ENCODE measurements around the gene BTG4.
A peak's percentile ranks its signal among the peaks of the same experiment; 100 is the strongest.

Gene BTG4

DNA sequence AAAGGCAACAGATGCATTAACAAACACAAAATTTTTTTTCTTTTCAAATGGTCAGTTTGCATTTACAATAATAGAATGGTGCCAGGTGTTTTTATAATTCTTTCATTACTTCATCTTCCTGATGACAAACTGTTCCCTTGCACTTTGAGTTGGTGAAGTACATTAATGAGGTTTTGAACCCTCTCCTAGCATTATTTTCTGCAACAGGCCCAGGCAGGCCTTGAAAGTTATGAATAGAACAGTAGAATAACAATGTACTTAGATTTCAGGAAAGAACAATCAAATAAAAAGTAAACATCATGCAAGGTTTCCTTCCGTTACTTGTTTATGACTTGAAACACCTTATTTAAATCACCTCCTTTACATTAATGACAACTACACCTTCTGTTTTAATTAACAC, 9.6 kb downstream of the BTG4 start:
- H3K27ac ChIP-seq, result no peak overlapping the region
- DNase-seq (ENCODE audit: low read depth, low spot score), result no peak

DNA sequence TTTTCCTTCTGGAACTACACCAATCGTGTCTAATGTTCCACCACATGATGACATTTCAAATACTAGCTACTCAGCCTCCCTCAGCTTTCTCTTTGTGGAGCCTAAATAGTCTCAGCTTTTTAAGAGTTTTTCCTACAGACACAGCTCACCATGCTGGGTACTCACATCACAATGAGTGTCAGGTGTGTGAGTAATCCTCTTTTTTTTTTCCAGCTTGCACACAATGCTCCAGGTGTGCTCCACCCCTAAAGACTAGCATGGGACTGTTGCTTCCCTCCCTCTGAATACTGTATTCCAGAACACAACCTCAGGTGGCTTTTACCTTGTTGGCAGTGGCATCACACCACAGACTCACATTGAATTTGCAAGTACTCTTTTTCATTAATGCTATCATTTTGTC, 11.7 kb downstream of the BTG4 start:
- DNase-seq (ENCODE audit: low read depth, low spot score), result peak; percentile 33
- no peak overlapping the region for H3K27ac ChIP-seq

DNA sequence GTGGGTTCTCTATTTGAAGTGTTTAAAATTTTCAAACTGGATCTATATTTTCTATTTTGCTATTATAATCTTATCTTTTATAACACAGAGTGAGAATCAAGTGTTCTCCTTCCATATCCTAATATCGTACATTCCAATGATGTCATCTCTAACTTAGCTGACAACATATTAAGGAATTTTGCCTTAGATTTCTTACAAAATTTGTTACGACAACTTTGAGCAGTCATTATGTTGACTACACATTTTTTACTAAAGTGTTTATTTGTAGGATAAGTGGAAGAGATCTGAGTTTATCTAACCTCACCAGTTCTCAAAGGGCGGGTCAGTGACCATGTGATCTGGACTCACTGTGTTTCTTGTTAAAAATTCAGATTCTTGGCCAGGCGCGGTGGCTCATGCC, 12.7 kb downstream of the BTG4 start:
- no peak overlapping the region for H3K27ac ChIP-seq
- DNase-seq (ENCODE audit: low read depth, low spot score), result no peak

DNA sequence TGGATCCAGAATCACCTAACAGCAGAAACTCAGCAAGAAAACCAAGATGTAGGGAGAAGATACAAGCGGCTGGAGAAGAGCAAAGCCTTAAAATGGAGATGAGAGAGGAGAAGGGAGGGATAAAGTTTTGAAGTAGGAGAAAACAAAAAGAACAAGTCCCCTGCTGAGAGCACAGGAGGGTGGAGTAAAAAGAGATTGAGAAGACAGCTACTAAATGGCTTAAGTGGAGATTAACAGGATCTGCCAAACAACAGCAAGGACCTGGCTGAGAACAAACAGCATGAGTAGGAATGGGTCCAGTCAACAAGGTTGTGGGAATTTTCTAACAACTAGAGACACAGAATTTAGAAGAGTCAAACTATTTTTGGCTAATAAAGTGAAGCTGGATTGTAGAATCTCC, 18.1 kb downstream of the BTG4 start:
- no peak overlapping the region for H3K27ac ChIP-seq
- DNase-seq (ENCODE audit: low read depth, low spot score), result no peak

DNA sequence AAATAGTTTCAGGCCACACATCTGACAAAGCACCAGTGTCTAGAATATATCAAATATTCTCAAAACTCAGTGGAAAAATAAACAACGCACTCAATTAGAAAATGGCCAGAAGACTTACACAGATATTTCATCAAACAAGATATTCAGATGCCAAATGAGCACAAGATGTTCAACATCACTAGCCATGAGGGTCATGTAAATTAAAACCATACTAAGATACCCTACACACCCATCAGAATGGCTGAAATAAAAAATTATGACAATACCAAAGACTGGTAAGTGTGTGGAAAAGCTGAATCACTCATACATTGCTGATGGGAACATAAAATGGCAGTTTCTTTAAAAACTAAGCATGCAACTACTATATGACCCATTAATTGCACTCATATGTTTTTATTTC, 21.7 kb downstream of the BTG4 start:
- H3K27ac ChIP-seq, result no peak overlapping the region
- no peak for DNase-seq (ENCODE audit: low read depth, low spot score)

DNA sequence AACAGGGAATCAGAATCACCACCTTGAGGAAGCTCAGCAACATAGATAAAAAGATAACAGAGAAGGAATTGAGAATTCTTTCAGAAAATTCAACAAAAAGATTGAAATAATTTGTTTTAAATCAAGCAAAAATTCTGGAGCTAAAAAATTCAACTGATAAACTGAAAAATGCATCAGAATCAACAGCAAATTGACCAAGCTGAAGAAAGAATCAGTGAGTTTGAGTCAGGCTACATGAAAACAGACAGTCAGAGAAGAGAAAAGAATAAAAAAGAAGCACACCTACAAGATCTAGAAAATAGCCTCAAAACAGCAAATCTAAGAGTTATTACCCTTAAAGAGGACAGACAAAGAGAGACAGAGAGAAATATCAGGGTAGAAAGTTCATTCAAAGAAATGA, 28.8 kb downstream of the BTG4 start:
- no peak overlapping the region for H3K27ac ChIP-seq
- no peak for DNase-seq (ENCODE audit: low read depth, low spot score)

DNA sequence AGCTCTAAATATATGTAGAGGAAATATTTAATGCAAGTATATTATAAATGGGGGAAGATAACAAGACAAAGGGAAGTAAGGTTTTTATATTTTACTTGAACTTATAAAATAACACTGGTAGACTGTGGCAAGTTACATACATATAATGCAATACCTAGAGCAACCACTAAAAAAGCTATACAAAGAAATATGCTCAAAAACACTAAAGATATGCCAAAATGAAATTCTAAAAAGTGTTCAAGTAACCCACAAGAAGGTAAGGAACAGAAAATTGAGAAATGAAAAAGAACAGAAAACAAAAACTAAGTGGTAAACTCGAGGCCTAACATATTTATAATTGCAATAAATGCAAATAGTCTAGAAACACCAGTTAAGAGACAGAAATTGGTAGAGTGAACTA, 32.5 kb downstream of the BTG4 start:
- H3K27ac ChIP-seq, result no peak overlapping the region
- DNase-seq (ENCODE audit: low read depth, low spot score), result no peak

DNA sequence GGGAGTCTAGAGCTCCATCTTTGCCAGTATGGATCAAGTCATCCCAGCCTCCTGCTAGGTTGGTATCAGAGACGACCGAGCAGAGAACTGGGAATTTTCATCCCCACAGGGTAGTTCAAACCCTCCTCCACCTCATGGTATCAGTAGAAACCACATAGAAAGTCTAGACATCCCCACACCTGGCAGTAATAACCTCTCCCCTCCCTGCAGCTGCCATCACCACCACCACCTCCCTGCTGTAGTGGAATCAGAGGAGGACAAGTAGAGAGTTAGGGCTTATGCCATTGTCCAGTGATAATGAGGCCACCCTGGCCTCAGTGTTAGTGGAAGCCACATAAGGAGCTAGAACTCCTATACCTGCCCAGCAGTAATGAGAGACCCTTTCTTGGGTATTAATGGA, 34.3 kb downstream of the BTG4 start:
- DNase-seq (ENCODE audit: low read depth, low spot score), result no peak

DNA sequence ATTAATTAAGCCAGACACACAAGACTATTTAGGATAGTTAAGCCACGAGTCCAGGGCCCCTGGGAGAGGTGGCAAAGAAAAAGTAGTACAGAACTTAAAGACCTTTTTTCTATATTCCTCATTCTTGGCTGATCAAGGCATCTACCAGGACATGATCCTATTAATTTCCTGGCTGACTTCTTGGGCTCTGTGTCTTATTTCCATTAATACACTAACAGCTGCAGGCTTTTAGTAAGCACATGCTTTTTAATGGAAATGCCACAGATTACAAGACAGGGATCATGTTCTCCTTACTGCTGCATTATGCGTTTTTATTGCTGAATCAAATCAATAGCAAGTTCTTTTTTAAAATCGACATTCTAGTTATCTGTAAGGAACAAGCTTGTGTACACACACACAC, 35.2 kb downstream of the BTG4 start:
- no peak for DNase-seq (ENCODE audit: low read depth, low spot score)
- H3K27ac ChIP-seq, result no peak overlapping the region

More for the DNA sequence above, 34.3 kb downstream of the BTG4 start:
- H3K27ac ChIP-seq, result no peak overlapping the region

DNA sequence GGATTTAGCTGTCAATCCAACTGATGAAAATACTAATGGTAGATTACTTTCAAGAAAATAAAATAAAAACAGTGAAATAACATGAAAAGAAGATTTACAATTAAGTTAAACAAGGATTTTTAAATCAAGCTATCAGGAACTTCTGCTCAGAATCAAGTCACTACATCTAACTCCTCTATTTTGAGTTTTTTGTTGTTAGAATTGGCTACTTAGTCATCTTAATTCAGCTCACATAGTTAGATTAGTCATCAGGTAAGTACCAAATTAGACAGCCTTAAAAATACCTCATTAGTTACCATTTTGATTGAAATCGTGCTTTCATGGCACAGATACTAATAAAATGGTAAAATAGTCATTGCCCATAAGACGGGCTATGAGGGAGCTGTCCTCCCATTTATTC, 35.8 kb downstream of the BTG4 start:
- no peak for DNase-seq (ENCODE audit: low read depth, low spot score)
- no peak overlapping the region for H3K27ac ChIP-seq

DNA sequence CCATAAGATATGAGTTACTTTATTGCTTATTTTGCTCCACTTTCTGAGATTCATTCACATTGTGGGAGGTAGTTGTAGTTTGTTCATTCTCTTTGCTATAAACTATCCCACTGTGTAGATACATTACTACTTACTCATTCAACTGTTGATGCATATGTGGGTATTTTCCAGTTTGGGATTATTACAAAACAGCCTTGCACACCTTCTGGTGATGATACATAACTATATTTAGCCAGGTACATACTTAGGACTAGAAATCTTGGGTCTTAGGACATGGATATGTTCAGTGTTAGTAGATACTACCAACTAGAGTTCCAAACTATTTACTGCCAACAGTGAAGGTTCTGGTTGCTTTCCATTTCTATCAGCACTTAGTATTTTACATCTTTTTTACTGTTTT, 37.8 kb downstream of the BTG4 start:
- no peak for DNase-seq (ENCODE audit: low read depth, low spot score)
- H3K27ac ChIP-seq, result no peak overlapping the region

DNA sequence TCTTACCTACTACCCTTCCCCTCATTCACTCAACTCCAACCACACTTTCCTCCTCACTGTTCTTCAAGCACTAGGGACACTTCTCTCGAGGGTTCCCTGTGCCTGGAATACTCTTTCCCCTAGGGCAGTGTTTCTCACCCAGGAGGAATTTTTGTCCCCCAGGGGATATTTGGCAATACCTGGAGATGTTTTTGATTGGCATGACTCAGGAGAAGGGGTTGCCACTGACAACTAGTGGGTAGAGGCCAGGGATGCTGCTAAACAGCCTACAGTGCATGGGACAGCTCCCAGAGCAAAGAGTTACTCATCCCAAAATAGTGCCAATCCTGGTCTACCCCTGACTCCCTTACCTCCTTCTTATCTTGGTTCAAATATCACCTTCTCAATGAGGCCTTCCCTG, 40.0 kb downstream of the BTG4 start:
- H3K27ac ChIP-seq, result no peak overlapping the region
- no peak for DNase-seq (ENCODE audit: low read depth, low spot score)

DNA sequence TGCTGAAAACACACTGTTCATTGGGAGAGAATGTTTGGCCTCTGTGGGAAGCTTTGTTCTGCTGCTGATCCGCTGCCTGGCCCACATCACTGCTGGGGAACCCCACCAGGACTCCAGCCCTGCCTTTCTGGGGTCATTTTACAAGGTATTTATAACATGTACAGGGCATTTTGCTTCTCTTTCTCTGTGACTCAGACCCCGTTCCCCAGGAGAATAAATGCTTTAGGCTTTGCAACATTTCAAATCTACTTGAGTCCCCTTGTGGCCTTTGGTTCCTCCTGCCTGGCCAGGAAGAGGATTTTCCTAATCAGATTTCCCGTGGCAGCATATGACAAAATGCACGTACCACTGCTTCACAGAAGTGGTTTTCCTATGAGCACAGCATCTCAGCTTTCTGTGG, 43.0 kb downstream of the BTG4 start:
- H3K27ac ChIP-seq, result no peak overlapping the region
- no peak for DNase-seq (ENCODE audit: low read depth, low spot score)

DNA sequence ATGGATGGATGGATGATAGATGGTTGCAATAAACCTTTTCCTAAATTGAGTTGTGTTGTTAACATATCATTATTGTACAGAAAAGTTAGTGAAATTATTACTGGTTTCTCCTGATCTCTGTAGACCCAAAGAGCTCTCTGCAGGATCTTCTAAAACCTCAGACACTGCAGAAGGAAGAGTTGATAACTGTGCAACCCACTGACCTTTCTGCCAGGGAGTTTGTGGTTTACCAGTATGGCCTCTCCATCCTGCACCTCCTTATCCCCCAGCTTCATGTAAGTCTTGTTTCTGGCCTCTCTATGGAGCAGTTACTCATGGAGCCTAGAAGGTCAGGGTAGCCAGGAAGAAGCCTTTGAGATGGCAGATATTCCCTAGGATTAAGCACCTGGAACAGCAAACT, 45.6 kb downstream of the BTG4 start:
- DNase-seq (ENCODE audit: low read depth, low spot score), result no peak
- H3K27ac ChIP-seq, result no peak overlapping the region

DNA sequence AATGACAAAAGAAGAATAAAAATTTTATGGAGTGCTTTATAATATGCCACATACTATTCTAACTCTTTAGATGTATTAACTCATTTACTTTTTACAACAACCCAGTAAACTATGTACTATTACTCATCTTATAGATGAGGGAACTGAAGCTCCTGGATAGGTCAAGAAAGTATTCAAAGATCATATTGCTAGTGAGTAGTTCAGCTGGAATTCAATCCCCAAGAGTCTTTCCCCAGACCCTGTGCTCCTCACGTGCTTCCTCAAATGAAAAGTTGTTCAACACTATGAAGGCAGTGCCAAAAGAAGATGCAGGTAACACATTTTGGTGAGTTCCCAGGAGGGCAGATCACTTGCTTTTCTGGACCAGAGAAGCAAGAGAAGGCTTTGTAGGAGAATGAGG, 46.8 kb downstream of the BTG4 start:
- H3K27ac ChIP-seq, result no peak overlapping the region
- DNase-seq (ENCODE audit: low read depth, low spot score), result no peak

DNA sequence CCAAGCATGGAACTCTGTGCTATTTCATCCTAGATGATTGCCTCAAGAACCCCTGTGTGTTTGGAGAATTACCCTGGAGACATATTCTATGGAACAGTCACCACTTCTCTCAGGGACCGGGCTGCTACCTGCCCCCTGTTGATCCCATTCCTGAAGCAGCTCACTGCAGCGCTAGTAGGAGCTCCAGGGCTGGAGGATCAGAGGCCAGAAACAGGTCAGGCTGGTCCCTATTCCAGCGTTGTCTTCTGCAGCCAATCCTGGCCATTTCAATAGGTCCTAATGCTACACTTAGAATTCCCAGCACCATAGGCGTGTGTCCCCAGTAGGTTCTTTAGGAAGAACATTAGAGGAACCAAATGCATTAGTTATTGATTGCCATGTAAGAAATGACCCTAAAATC, 48.9 kb downstream of the BTG4 start:
- no peak for DNase-seq (ENCODE audit: low read depth, low spot score)
- no peak overlapping the region for H3K27ac ChIP-seq

DNA sequence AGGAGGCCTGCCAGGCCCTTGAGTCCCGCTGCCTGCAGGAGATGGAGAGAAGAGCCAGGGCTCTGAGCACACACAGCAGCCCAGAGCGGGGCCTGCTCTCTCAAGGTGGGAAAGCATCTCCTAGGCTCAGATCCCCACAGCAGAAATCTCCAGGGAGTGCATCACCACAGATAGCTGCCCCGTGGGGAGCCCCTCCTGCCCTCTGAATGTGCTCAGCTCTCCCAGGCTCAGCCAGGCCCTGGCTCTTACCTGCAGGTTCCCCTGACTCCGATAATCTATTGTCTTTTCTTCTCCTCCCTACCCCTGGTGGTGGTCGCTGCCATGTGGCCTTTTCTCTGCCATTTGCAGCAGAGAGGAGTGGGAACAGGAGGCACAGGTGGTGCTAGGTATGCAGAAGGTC, 49.9 kb downstream of the BTG4 start:
- no peak for DNase-seq (ENCODE audit: low read depth, low spot score)
- no peak overlapping the region for H3K27ac ChIP-seq

DNA sequence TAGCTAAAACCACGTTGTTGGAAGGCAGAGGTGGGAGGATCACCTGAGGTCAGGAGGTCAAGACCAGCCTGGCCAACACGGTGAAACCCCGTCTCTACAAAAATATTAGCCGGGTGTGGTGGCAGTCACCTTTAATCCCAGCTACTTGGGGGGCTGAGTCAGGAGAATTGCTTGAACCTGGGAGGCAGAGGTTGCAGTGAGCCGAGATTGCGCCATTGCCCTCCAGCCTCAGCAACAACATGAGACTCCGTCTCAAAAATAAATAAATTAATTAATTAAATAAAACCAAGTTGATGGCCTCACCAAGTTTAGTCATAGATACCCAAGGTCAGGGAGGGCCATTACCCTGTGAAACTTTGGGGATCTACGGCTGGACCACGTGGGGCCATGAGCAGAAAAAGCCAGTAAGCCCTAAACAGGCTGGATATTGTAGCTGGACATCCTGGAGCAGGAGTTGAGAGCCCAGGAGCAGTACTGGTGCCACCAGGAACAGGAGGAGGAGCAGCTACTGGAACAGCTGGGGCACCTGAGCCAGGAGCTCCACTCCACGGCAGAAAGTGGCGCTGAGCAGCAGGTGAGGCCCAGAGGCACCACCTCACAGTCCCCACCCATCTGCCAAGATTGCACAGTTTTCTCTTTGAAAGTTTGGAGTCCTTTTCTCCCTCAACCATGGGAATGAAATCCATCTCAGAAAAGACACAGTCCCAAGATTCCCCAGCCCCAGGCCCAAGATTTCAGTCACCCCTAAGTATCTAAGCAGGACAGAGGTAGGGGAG, 50.5 kb downstream of the BTG4 start:
- H3K27ac ChIP-seq, result no peak overlapping the region
- DNase-seq (ENCODE audit: low read depth, low spot score), result no peak

DNA sequence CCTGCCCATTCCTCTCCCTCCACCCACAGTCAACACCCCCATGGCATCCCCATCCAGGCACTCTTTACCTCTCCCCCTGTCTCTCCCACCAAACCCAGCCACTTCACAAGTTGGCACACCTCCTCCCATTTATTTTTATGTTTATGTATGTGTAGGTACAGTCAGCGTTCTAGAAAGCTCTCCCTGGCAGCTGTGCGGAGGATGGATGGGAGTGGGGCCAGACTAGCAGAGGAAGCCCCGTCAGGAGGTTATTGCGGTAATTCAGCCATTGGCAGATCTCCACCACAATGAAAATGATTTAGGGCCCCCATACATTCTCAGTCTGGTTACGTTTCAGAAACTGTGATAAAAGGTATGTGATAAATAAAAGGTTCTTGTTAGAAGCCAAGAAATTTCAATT, 51.3 kb downstream of the BTG4 start:
- no peak for DNase-seq (ENCODE audit: low read depth, low spot score)
- H3K27ac ChIP-seq, result no peak overlapping the region

DNA sequence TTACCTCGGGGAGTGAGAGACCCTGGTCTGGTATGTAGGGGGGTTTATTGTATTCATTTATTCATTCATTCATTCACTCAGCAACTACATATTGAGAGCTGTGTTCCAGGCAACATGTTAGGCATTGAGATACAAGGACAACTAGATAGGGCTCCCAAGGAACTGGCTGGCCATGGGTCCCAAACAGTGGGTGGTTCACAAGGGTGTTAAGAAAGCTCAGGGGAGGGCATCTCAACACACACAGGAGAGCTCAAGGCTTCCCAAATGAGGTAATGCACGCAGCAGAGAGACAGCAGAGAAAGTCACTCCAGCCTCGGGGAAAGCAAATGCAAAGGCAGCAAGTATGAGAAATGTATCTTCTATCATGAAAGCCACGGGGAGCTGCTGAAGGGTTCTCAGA, 51.8 kb downstream of the BTG4 start:
- no peak for DNase-seq (ENCODE audit: low read depth, low spot score)

DNA sequence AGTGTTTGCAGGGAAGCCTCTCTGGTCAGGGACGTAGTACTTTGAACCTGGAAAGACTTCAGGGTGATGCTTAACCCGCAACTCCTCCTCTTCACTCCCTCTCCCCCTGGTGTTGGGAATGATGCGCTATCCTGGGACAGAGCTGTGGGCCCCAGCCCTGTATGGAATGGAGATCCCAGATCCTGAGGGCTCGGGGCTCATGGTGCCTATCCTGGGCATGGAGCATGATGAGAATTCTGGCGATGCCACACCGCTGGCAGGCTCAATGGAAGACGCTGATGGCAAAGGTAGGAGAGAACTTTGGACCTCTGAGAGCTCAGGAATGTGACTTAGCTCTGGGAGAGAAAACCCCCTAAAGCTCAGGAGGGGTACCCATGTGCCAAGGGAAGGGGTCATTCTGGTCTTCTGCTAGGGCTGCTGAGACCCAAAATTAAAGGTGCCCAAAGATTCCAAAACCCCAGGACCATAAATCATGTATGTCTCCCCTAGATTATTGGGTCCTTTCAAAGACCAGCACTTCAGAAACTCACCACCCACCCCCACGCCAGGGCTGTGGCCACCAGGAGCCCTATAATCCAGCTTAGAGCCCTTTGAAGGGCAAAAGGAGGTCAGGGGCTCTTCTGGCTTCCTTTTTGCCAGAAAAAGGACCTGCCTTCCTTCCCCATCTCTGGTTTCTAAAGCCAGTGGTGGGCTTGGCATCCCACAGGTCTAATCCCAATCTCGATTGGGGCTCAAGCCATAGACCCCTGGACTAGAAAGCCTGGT, 52.5 kb downstream of the BTG4 start:
- no peak overlapping the region for H3K27ac ChIP-seq
- DNase-seq (ENCODE audit: low read depth, low spot score), result no peak

More for the DNA sequence above, 51.8 kb downstream of the BTG4 start:
- H3K27ac ChIP-seq, result no peak overlapping the region
